ENCODE measurements around the gene TMEM145.

TMEM145 gene

GRCh38 chr19:42362891-42363440, 49.9 kb downstream of the TMEM145 start:
- DNase-seq (ENCODE audit: low read depth) = no peak

DNA sequence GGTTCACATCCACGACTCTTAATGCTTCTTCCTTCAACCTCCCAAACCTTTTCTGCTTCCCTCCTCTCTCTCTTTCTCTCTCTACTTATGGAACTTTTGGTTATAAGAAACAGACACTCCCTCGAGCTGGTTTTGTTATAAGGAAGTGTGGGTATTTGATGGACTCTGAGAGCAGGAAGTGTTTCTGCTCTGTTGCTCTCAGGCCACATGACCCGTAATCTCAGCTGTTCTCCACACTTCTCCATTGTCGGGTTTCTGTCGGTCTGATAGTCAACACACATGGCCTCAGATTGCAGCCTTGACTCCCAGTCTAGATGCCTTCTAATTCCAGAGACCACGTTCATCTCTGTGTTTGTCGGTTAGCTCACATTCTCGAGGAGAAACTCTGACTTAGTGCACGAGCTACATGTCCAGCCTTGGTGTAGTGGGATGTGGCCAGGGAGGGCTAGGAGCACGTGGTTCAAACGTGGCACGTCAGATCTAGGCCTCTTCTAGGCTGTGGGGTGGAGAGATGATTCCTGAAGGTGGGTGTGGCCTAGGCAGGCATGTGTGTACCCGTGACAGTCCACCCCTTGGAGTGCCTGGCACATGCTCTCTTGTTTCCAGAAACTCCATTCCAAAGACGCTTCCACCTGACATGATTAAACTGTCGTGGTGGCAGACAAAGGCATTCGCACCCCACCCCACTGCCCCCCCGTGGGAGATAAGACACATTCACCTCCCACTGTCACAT, 50.7 kb downstream of the TMEM145 start:
- no peak for DNase-seq (ENCODE audit: low read depth)

DNA sequence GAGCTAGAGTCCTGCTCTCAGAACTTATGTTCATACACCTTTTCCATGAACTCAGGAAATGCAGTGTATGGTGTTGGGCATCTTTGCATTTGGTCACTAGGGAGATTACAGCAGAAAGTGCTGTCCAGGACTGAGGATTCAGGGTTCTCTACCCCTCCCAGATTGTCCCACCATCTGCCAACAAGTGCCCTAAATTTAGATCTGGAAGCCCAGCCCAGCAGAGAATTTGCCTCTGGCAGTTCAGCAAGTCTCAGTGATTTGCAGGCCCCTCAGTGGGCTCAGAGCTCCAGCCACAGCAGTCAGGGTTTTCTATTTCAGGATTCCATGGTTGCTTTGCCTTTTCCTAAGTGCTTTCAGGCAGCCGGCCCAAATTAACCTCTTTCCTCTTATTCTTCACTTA, 53.6 kb downstream of the TMEM145 start:
- no peak for DNase-seq (ENCODE audit: low read depth)

DNA sequence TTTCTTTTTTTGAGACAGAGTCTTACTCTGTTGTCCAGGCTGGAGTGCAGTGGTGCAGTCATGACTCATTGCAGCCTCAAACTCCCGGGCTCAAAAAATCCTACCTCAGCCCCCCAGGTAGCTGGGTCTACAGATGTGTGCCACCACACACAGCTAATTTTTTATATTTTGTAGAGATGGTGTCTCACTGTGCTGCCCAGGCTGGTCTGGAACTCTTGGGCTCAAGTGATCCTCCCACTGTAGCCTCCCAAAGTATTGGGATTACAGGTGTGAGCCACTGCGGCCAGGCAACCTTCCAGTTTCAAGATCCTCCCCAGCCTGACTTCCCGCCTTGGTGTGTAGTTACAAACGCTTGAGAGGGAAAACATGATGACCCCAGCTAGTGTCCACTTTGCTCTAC, 54.8 kb downstream of the TMEM145 start:
- DNase-seq (ENCODE audit: low read depth) = no peak

GRCh38 chr19:42368360-42368759, 55.3 kb downstream of the TMEM145 start:
- DNase-seq (ENCODE audit: low read depth) = no peak

- DNase-seq (ENCODE audit: low read depth) = no peak
Observed at GRCh38 chr19:42368765-42369164, 55.7 kb downstream of the TMEM145 start.

DNA sequence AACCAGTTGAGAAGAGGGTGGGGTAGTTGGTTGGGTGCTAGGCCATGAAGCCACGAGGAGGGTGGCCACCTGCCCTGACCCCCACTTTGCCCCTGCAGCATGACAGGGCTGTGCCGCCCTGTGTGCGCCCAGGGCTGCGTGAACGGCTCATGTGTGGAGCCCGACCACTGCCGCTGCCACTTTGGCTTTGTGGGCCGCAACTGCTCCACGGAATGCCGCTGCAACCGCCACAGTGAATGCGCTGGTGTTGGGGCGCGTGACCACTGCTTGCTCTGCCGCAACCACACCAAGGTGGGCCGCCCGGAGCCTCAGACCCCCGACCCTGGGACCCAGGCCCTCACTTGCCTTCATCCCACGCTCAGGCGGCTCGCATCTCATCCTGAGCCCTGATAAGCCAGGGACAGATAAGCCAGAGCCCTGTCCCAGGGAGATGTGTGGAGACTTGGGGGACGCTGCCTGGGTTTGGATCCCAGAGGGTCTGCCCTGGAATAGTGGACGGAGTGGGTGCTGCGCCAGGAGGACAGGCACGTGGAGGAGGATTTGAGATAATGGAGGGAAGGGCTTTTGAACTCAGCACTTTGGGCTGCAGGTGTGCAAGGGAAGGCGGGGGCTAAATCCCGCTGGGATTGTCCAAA, 56.4 kb downstream of the TMEM145 start:
- DNase-seq (ENCODE audit: low read depth) = no peak

- no peak for DNase-seq (ENCODE audit: low read depth)
Observed at GRCh38 chr19:42370068-42370520, 57.0 kb downstream of the TMEM145 start.

DNA sequence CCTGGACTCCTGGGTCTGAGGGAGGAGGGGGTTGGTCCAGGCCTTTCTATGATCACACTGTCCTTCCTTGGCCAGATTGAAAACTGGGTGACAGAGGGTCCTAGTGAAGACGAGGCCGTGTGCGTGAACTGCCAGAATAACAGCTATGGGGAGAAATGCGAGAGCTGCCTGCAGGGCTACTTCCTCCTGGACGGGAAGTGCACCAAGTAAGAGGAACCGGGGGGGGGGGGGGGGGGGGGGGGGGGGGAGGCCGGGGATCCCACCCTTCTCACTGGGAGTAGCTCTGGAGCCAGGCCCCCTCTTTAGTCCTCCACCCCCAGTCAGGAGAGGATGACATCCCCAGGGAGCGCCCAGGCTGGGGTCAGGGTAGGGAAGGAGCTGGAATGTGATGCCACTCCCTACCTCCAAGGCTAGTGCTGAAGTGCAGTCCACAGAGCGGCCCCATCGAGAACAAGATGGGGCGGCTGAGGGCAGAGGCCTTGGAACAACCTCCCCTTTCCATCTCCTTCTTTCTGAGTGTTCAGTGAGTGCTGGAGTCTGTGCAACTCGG, 57.6 kb downstream of the TMEM145 start:
- DNase-seq (ENCODE audit: low read depth) = no peak

Measured in activated T-cell treated with anti-CD3 and anti-CD28 coated beads for 24 hours (primary cell).